Measurements from ENCODE around the gene TCOF1. TPM values are rescaled to one million over a fixed set of nuclear protein-coding genes. Genes with fewer than 3 reads are reported as not detected.

The TCOF1 gene
- total and polyA plus RNA-seq, 11 donors, result 11.9 to 29.9 (median 16.0) TPM

DNA sequence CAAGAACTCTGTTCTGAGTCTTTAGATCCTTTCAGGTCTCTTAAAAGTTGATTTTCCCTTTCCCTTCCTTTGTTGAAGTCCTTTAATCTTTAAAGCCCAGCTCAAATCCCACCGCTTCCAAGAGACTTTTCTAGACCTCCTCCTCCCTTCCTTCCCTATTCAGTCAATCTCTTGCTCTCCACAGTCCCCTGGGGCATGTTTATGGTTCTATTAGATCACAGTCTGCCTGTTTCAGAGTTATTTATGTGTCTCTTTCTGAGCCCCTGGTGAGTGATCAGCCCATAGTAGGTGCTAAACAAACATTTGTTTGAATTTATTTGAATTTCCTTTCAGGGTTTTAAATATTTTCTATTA is 47.6 kb upstream of the TCOF1 start:
- ATAC-seq, result no peak
- Histone ChIP-seq H3K4me1 (no peaks in the 10 kb centered on the region), H3K9me3 (no peaks in the 10 kb centered on the region), H3K27me3 (no peaks in the 10 kb centered on the region), H3K4me3 (no peak overlapping the region), H3K36me3 (no peaks in the 10 kb centered on the region), H3K27ac (no peak overlapping the region)
- TF ChIP-seq CTCF (IDR thresholded peaks at IDR 0.05) (no peak), POLR2A (IDR thresholded peaks at IDR 0.05) (no peak)
- WGBS, 4 donors, result 70 to 83% (median 77%) methylated on average over 1 of the region's 1 CpG
- DNase-seq, result no peak
- intact Hi-C loops (cut with DNase I), result no loop called here

GRCh38 chr5:150310246-150310645 is 47.3 kb upstream of the TCOF1 start:
- intact Hi-C loops (cut with DNase I), result no loop called here
- WGBS, 4 donors, result 87 to 91% (median 88%) methylated on average over 5 of the region's 5 CpGs
- no peak for TF ChIP-seq CTCF (IDR thresholded peaks at IDR 0.05)
- no peak for TF ChIP-seq POLR2A (IDR thresholded peaks at IDR 0.05)
- Histone ChIP-seq H3K27me3 (no peaks in the 10 kb centered on the region), H3K27ac (no peak overlapping the region), H3K36me3 (no peaks in the 10 kb centered on the region), H3K4me3 (no peak overlapping the region), H3K9me3 (no peaks in the 10 kb centered on the region), H3K4me1 (no peaks in the 10 kb centered on the region)
- ATAC-seq (no peak), DNase-seq (no peak)

DNA sequence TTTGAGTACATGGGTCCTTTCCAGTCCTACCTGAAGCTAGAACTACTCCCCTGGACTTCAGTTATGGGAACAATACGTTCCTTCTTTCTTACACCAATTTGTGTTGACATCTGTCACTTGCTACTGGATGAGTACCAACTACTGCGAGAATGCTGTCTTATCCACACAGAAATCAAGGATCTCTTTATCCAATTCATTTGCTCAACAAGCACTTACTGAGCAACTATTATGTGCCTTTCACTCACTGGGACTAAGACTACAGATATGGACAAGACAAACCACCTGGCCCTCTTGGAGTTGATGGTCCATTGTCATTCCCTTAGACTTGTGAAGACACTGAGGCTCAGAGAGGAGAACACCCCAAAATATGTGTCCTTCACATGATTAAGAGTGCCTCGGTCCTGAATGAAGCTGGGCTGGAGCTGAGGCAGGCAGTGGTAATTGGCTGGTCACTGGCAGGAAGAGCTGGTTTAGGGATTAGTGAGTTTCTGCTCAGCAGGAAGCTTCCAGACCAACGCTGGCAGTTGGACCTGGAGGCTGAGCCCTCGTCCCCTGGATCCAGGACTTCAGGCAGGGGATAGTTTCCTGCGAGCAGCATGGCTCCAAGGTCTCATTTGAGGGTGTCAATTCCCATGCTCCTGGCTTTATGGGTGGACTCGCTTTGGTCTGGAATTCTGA is 46.3 kb upstream of the TCOF1 start:
- H3K27ac ChIP-seq, result no peak overlapping the region
- no peaks in the 10 kb centered on the region for H3K27me3 ChIP-seq
- no peak for ATAC-seq
- DNase-seq, result no peak
- 64 to 84% (median 75%) methylated on average over 6 to 7 of the region's 7 CpGs for WGBS, 4 donors
- TF ChIP-seq CTCF (IDR thresholded peaks at IDR 0.05), result no peak
- no peak for TF ChIP-seq POLR2A (IDR thresholded peaks at IDR 0.05)
- H3K9me3 ChIP-seq, result no peaks in the 10 kb centered on the region
- intact Hi-C loops (cut with DNase I), result no loop called here
- no peaks in the 10 kb centered on the region for H3K36me3 ChIP-seq
- no peaks in the 10 kb centered on the region for H3K4me1 ChIP-seq
- H3K4me3 ChIP-seq, result no peak overlapping the region

DNA sequence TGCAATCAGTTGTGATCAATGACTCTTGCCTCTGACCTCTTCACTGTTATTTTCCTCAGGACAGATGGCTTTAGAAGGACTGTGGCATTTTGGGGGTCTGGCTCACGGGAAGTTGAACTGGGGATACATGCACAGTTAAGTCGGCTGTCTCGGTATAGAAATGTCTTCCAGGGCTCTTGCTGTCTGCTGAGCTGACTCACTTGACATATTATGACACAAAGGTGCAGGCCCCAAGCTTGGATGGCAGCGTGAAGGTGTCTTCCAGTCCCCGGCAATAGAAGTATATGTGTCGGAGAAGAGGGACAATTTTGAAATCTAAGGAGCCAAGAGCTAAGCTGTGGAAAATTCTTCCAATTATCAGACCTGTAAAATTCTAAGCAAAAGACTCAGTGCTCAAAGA is 45.0 kb upstream of the TCOF1 start:
- Histone ChIP-seq H3K4me1 (no peaks in the 10 kb centered on the region), H3K27me3 (no peaks in the 10 kb centered on the region), H3K9me3 (no peaks in the 10 kb centered on the region), H3K36me3 (no peaks in the 10 kb centered on the region), H3K27ac (no peak overlapping the region), H3K4me3 (no peak overlapping the region)
- 92 to 97% (median 95%) methylated on average over 6 of the region's 6 CpGs for WGBS, 4 donors
- TF ChIP-seq POLR2A (IDR thresholded peaks at IDR 0.05) (no peak), CTCF (IDR thresholded peaks at IDR 0.05) (no peak)
- intact Hi-C loops (cut with DNase I), result no loop called here
- DNase-seq (no peak), ATAC-seq (no peak)
